Measurements from ENCODE around the gene ADARB2.

Gene ADARB2

DNA sequence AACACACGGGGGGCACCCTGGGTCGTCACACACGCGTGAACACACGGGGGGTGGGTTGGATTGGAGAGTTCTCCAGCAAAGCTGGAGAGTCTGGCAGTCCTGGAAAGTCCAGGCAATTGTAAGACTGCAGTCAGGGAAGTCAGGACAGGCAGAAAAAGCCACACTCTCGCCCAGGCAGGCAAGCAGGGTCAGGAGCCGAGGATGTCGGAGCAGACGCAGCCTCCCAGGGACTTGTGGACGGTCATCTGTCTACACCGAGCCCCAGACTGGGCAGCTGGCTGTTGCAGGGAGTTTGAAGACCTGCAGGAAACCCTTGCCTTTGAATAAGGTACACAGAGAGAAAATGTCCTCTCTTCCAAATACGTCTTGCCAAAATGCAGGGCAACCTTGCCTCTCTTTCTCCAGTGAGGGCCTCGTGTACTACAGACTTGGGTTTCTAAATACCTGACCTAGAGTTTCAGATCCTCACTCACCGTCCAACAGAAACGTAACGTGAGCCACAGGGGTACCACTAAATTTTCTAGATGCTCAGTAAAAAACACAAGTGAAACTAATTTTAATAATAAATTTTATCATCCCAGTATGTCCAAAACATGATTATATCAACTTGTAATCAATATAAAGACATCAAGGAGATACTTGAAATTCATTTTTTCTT, 176.7 kb downstream of the ADARB2 start:
- no peak for TF ChIP-seq REST (IDR thresholded peaks at IDR 0.05; ENCODE audit: insufficient read depth in 1 of 2, low read depth in 2 of 2, low read length in 2 of 2)
- no peak for TF ChIP-seq POLR2AphosphoS5 (IDR thresholded peaks at IDR 0.05; ENCODE audit: low read depth, low read length)
- no peak for TF ChIP-seq SIN3A (IDR thresholded peaks at IDR 0.05; ENCODE audit: borderline replicate concordance, insufficient read depth, low read length)
- TF ChIP-seq FOXP2 (optimal IDR thresholded peaks at IDR 0.05; ENCODE audit: borderline replicate concordance, extremely low read depth, extremely low read length, insufficient read depth), result no peak
- no peak for TF ChIP-seq TAF1 (IDR thresholded peaks at IDR 0.05; ENCODE audit: borderline replicate concordance, insufficient read depth, low read length)

- no peak for TF ChIP-seq SIN3A (IDR thresholded peaks at IDR 0.05; ENCODE audit: borderline replicate concordance, insufficient read depth, low read length)
- TF ChIP-seq REST (IDR thresholded peaks at IDR 0.05; ENCODE audit: insufficient read depth in 1 of 2, low read depth in 2 of 2, low read length in 2 of 2), result no peak
- TF ChIP-seq TAF1 (IDR thresholded peaks at IDR 0.05; ENCODE audit: borderline replicate concordance, insufficient read depth, low read length), result no peak
- TF ChIP-seq FOXP2 (optimal IDR thresholded peaks at IDR 0.05; ENCODE audit: borderline replicate concordance, extremely low read depth, extremely low read length, insufficient read depth), result no peak
- no peak for TF ChIP-seq POLR2AphosphoS5 (IDR thresholded peaks at IDR 0.05; ENCODE audit: low read depth, low read length)
Measured at GRCh38 chr10:1559761-1560160, 177.6 kb downstream of the ADARB2 start.

GRCh38 chr10:1559311-1559710, 178.0 kb downstream of the ADARB2 start:
- no peak for TF ChIP-seq REST (IDR thresholded peaks at IDR 0.05; ENCODE audit: insufficient read depth in 1 of 2, low read depth in 2 of 2, low read length in 2 of 2)
- TF ChIP-seq FOXP2 (optimal IDR thresholded peaks at IDR 0.05; ENCODE audit: borderline replicate concordance, extremely low read depth, extremely low read length, insufficient read depth), result no peak
- TF ChIP-seq SIN3A (IDR thresholded peaks at IDR 0.05; ENCODE audit: borderline replicate concordance, insufficient read depth, low read length), result no peak
- no peak for TF ChIP-seq POLR2AphosphoS5 (IDR thresholded peaks at IDR 0.05; ENCODE audit: low read depth, low read length)
- no peak for TF ChIP-seq TAF1 (IDR thresholded peaks at IDR 0.05; ENCODE audit: borderline replicate concordance, insufficient read depth, low read length)

DNA sequence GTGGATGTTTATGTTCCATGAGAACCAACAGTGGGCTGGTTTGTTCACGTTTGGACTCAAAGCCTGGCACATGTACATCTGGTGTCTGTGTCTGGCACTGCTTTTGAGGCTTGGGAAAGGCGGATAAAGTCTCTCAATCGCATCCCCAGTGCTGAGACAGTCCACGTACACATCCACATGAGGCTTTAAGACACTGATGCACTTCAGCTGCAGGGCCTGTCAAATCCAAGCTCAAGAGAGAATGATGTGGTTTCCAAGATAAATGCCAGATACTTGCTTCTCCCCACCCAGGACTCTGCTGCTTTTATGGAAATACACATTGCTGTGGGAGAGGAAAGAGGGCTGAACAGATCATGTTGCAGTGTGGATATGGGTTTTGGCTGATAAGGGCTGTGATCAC, 178.4 kb downstream of the ADARB2 start:
- TF ChIP-seq SIN3A (IDR thresholded peaks at IDR 0.05; ENCODE audit: borderline replicate concordance, insufficient read depth, low read length), result no peak
- TF ChIP-seq FOXP2 (optimal IDR thresholded peaks at IDR 0.05; ENCODE audit: borderline replicate concordance, extremely low read depth, extremely low read length, insufficient read depth), result no peak
- TF ChIP-seq POLR2AphosphoS5 (IDR thresholded peaks at IDR 0.05; ENCODE audit: low read depth, low read length), result no peak
- TF ChIP-seq REST (IDR thresholded peaks at IDR 0.05; ENCODE audit: insufficient read depth in 1 of 2, low read depth in 2 of 2, low read length in 2 of 2), result no peak
- no peak for TF ChIP-seq TAF1 (IDR thresholded peaks at IDR 0.05; ENCODE audit: borderline replicate concordance, insufficient read depth, low read length)
